HCT116 (cell line): ENCODE results near the gene IL1RAPL1. TPM values are rescaled to one million over a fixed set of nuclear protein-coding genes. Genes with fewer than 3 reads are reported as not detected.

ENCODE experiments used
- ATAC-seq: fragments of 200-7000 bp; cut with Tn5 transposase; 2 replicates; pipeline ENCODE4 v1.9.1; 2020; ENCODE audit warnings: mild to moderate bottlenecking, moderate library complexity
- BruUV-seq: library from RNA; stranded (reverse); fragments of 400-500 nt; replicated peaks from 2 replicates; lab custom pipeline; 2021; lab: Mats Ljungman, UMichigan
- CTCF ChIA-PET: fragments of 300-600 bp; sonication (Branson Sonifier 250); formaldehyde crosslinking; loops from one replicate; lab custom pipeline; 2021; ENCODE audit warnings: antibody characterized with exemption; lab: Charles Lee
- POLR2A ChIA-PET: fragments of 300-600, 350-600 bp; sonication (Branson Sonifier 250); formaldehyde crosslinking; loops from one replicate; lab custom pipeline; 2021; ENCODE audit warnings: antibody characterized with exemption; lab: Charles Lee
- RAD21 ChIA-PET, 2 experiments: fragments of 300-600 bp; sonication (Branson Sonifier 250); formaldehyde crosslinking; loops; one replicate each; lab custom pipeline; 2023; ENCODE audit warnings: low total read pairs in 2 of 2; ENCODE audit not compliant: uncharacterized antibody in 2 of 2, unreplicated experiment in 2 of 2, low non-redundant PET in 1 of 2; lab: Charles Lee
- DNase-seq: peaks from one replicate; pipeline ENCODE4 v3.0.0-alpha.2; 2010; ENCODE audit warnings: low read depth, low spot score
- H2AFZ ChIP-seq: fragments of 200-600 bp; shearing (Covaris generic), sonication (generic); 2 replicates; pipeline ENCODE4 v1.6.1; 2017; ENCODE audit warnings: low read depth, mixed run types, mixed read lengths, antibody characterized with exemption, low read length; ENCODE audit not compliant: poor library complexity, severe bottlenecking
- H3K27ac ChIP-seq: 2 replicates; pipeline ENCODE4 v1.5.1; 2012; ENCODE audit warnings: low read depth, low read length
- H3K27me3 ChIP-seq: fragments of 200-600 bp; sonication (generic); 2 replicates; pipeline ENCODE4 v1.6.1; 2016; ENCODE audit warnings: mixed run types, low read length, mixed read lengths; ENCODE audit not compliant: insufficient read depth
- H3K36me3 ChIP-seq, 2 experiments: fragments of 200-500 bp in 1 of 2; fragments of 200-600 bp in 1 of 2; sonication (Bioruptor generic) in 1 of 2; sonication (generic) in 1 of 2; 2 replicates each; pipeline versions ENCODE4 v1.5.1 to v1.6.1; 2014 to 2016; ENCODE audit warnings: low read length in 2 of 2, inconsistent platforms in 1 of 2, mixed read lengths in 1 of 2, mixed run types in 1 of 2; ENCODE audit not compliant: insufficient read depth in 2 of 2, control insufficient read depth in 1 of 2
- H3K4me1 ChIP-seq, 2 experiments: fragments of 200-600 bp in 1 of 2; sonication (generic) in 1 of 2; 2 replicates each; pipeline versions ENCODE4 v1.5.1 to v1.6.1; 2012 to 2017; ENCODE audit warnings: low read length in 2 of 2, inconsistent platforms in 1 of 2, mild to moderate bottlenecking in 1 of 2, mixed read lengths in 1 of 2, mixed run types in 1 of 2, moderate library complexity in 1 of 2; ENCODE audit not compliant: insufficient read depth in 2 of 2, control insufficient read depth in 1 of 2
- H3K4me2 ChIP-seq: fragments of 200-600 bp; sonication (generic); 2 replicates; pipeline ENCODE4 v1.6.1; 2017; ENCODE audit warnings: mixed run types, low read length, mixed read lengths
- H3K4me3 ChIP-seq, 2 experiments: fragments of 200-600 bp in 1 of 2; sonication (generic) in 1 of 2; replicated peaks in 1 of 2; 2 replicates each; pipeline ENCODE4 v1.5.1; 2011 to 2016; ENCODE audit warnings: low read length in 2 of 2, control low read depth in 1 of 2, low read depth in 1 of 2, mild to moderate bottlenecking in 1 of 2, mixed read lengths in 1 of 2, mixed run types in 1 of 2
- H3K79me2 ChIP-seq: fragments of 200-600 bp; sonication (generic); 2 replicates; pipeline ENCODE4 v1.6.1; 2017; ENCODE audit warnings: mild to moderate bottlenecking, mixed run types, low read length, moderate library complexity, mixed read lengths; ENCODE audit not compliant: insufficient read depth
- H3K9ac ChIP-seq: fragments of 200-600 bp; sonication (generic); 2 replicates; pipeline ENCODE4 v1.6.1; 2016; ENCODE audit warnings: low read length, mixed read lengths
- H3K9me2 ChIP-seq: fragments of 200-600 bp; sonication (generic), shearing (Covaris generic); 2 replicates; pipeline ENCODE4 v1.6.1; 2017; ENCODE audit warnings: mixed run types, mild to moderate bottlenecking, moderate library complexity; ENCODE audit not compliant: insufficient read depth
- H3K9me3 ChIP-seq, 2 experiments: fragments of 200-500 bp in 1 of 2; fragments of 200-600 bp in 1 of 2; sonication (Bioruptor generic) in 1 of 2; sonication (generic) in 1 of 2; 2 replicates each; pipeline ENCODE4 v1.6.1; 2014 to 2017; ENCODE audit warnings: low read length in 2 of 2, mixed read lengths in 2 of 2, inconsistent platforms in 1 of 2, low read depth in 1 of 2, mild to moderate bottlenecking in 1 of 2, mixed run types in 1 of 2, moderate library complexity in 1 of 2; ENCODE audit not compliant: control insufficient read depth in 1 of 2, insufficient read depth in 1 of 2
- H4K20me1 ChIP-seq: fragments of 200-600 bp; sonication (generic), shearing (Covaris generic); 2 replicates; pipeline ENCODE4 v1.6.1; 2017; ENCODE audit warnings: mixed run types, mild to moderate bottlenecking, moderate library complexity; ENCODE audit not compliant: insufficient read depth
- CBX3 ChIP-seq: IDR thresholded peaks from 2 replicates; pipeline ENCODE4 v1.6.1; 2012; ENCODE audit warnings: low read depth
- CEBPB ChIP-seq: IDR thresholded peaks from 2 replicates; pipeline ENCODE4 v1.6.1; 2012; ENCODE audit warnings: low read depth
- EGR1 ChIP-seq: IDR thresholded peaks from 2 replicates; pipeline ENCODE4 v1.6.1; 2012; ENCODE audit warnings: low read depth
- ELF1 ChIP-seq: IDR thresholded peaks from 2 replicates; pipeline ENCODE4 v1.6.1; 2012; ENCODE audit warnings: low read depth, borderline replicate concordance
- FOSL1 ChIP-seq: IDR thresholded peaks from 2 replicates; pipeline ENCODE4 v1.6.1; 2012; ENCODE audit warnings: low read depth
- JUND ChIP-seq: IDR thresholded peaks from 2 replicates; pipeline ENCODE4 v1.6.1; 2012
- POLR2AphosphoS5 ChIP-seq: IDR thresholded peaks from 2 replicates; pipeline ENCODE4 v1.6.1; 2011; ENCODE audit warnings: mild to moderate bottlenecking, low read depth, low read length, moderate library complexity
- RAD21 ChIP-seq: IDR thresholded peaks from 2 replicates; pipeline ENCODE4 v1.6.1; 2012; ENCODE audit warnings: low read depth, mild to moderate bottlenecking
- REST ChIP-seq: IDR thresholded peaks from 2 replicates; pipeline ENCODE4 v1.6.1; 2012; ENCODE audit warnings: low read depth
- SIN3A ChIP-seq: IDR thresholded peaks from 2 replicates; pipeline ENCODE4 v1.6.1; 2012; ENCODE audit warnings: low read depth
- SRF ChIP-seq: IDR thresholded peaks from 2 replicates; pipeline ENCODE4 v1.6.1; 2012; ENCODE audit warnings: low read depth
- TCF7L2 ChIP-seq: IDR thresholded peaks from 2 replicates; pipeline ENCODE4 v1.7.0; 2011; ENCODE audit warnings: borderline replicate concordance, inconsistent platforms; ENCODE audit not compliant: insufficient read depth, insufficient read length; ENCODE audit errors: extremely low read depth
- YY1 ChIP-seq: IDR thresholded peaks from 2 replicates; pipeline ENCODE4 v1.6.1; 2011; ENCODE audit warnings: low read length, low read depth, moderate library complexity, mild to moderate bottlenecking; ENCODE audit not compliant: insufficient replicate concordance; ENCODE audit errors: extremely low read depth
- ZFX ChIP-seq: fragments of 450-650 bp; IDR thresholded peaks from 2 replicates; pipeline ENCODE4 v1.6.1; 2017
- ZNF274 ChIP-seq: fragments of 200-500 bp; sonication (Bioruptor generic); IDR thresholded peaks from 2 replicates; pipeline ENCODE4 v1.6.1; 2014; ENCODE audit warnings: mild to moderate bottlenecking, low read depth, low read length, inconsistent platforms
- intact Hi-C: fragments of 100-400 bp; cut with micrococcal nuclease; formaldehyde crosslinking; loops from 2 replicates; pipeline ENCODE4 v1.10.0; 2022
- total RNA-seq: library from RNA; stranded (reverse); gene quantifications from one replicate; pipeline ENCODE4 v1.2.1, GENCODE V29; 2021; ENCODE audit not compliant: unreplicated experiment
- TF ChIP-seq, protein P1 (sequence below): IDR thresholded peaks from 2 replicates; pipeline ENCODE4 v1.6.1; 2011; ENCODE audit warnings: mild to moderate bottlenecking, low read length, moderate library complexity; ENCODE audit not compliant: insufficient replicate concordance; ENCODE audit errors: extremely low read depth
- TF ChIP-seq, protein P2 (sequence below): IDR thresholded peaks from 2 replicates; pipeline ENCODE4 v1.6.1; 2012
- TF ChIP-seq, protein P3 (sequence below), 3 experiments: fragments of 200-600 bp in 1 of 3; sonication (generic) in 1 of 3; IDR thresholded peaks in 2 of 3; conservative IDR thresholded peaks in 1 of 3; 2 replicates each; pipeline ENCODE4 v1.5.1; 2012 to 2017; ENCODE audit warnings: low read depth in 2 of 3, low read length in 2 of 3, antibody characterized with exemption in 1 of 3, borderline replicate concordance in 1 of 3, control low read depth in 1 of 3, mild to moderate bottlenecking in 1 of 3, mixed read lengths in 1 of 3, mixed run types in 1 of 3, moderate library complexity in 1 of 3; ENCODE audit not compliant: insufficient read depth in 1 of 3

Gene IL1RAPL1
- total RNA-seq, 1 experiment from 2014 or later, result 2.8 TPM

DNA sequence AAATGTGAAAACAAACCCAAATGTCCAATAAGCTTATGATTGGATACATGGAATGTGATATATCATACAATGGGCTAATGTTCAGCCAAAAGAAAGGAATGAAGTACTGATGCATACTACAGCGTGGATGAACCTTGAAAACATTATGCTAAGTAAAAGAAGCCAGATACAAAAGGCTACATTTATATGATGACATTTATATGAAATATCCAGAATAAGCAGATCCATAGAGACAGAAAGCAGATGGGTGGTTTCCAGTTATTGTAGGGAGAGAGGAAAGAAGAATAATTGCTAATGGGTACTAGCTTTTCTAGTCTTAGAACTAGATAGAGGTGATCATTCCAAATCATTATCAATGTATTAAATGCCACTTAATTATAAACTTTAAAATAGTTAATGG, 801.3 kb downstream of the IL1RAPL1 start:
- ChIA-PET CTCF (no interaction called here), POLR2A (no interaction called here), RAD21 (no interaction called here)
- H2AFZ ChIP-seq, result no peak overlapping the region
- no peak for TF ChIP-seq EGR1
- no peak for TF ChIP-seq ZNF274
- no peak for TF ChIP-seq REST
- TF ChIP-seq FOSL1, result no peak
- TF ChIP-seq, protein P1, sequence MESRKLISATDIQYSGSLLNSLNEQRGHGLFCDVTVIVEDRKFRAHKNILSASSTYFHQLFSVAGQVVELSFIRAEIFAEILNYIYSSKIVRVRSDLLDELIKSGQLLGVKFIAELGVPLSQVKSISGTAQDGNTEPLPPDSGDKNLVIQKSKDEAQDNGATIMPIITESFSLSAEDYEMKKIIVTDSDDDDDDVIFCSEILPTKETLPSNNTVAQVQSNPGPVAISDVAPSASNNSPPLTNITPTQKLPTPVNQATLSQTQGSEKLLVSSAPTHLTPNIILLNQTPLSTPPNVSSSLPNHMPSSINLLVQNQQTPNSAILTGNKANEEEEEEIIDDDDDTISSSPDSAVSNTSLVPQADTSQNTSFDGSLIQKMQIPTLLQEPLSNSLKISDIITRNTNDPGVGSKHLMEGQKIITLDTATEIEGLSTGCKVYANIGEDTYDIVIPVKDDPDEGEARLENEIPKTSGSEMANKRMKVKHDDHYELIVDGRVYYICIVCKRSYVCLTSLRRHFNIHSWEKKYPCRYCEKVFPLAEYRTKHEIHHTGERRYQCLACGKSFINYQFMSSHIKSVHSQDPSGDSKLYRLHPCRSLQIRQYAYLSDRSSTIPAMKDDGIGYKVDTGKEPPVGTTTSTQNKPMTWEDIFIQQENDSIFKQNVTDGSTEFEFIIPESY, result no peak
- no peak for TF ChIP-seq YY1
- TF ChIP-seq CEBPB, result no peak
- no peak for TF ChIP-seq CBX3
- no peak for TF ChIP-seq SIN3A
- TF ChIP-seq POLR2AphosphoS5, result no peak
- TF ChIP-seq, protein P2, sequence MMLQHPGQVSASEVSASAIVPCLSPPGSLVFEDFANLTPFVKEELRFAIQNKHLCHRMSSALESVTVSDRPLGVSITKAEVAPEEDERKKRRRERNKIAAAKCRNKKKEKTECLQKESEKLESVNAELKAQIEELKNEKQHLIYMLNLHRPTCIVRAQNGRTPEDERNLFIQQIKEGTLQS, result no peak
- no peak for TF ChIP-seq JUND
- TF ChIP-seq RAD21, result no peak
- TF ChIP-seq SRF, result no peak
- no peak for TF ChIP-seq ZFX
- TF ChIP-seq ELF1, result no peak
- TF ChIP-seq, protein P3, sequence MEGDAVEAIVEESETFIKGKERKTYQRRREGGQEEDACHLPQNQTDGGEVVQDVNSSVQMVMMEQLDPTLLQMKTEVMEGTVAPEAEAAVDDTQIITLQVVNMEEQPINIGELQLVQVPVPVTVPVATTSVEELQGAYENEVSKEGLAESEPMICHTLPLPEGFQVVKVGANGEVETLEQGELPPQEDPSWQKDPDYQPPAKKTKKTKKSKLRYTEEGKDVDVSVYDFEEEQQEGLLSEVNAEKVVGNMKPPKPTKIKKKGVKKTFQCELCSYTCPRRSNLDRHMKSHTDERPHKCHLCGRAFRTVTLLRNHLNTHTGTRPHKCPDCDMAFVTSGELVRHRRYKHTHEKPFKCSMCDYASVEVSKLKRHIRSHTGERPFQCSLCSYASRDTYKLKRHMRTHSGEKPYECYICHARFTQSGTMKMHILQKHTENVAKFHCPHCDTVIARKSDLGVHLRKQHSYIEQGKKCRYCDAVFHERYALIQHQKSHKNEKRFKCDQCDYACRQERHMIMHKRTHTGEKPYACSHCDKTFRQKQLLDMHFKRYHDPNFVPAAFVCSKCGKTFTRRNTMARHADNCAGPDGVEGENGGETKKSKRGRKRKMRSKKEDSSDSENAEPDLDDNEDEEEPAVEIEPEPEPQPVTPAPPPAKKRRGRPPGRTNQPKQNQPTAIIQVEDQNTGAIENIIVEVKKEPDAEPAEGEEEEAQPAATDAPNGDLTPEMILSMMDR (IDR thresholded peaks at IDR 0.05 in 2 of 3, conservative IDR thresholded peaks at IDR 0.05 in 1 of 3; ENCODE audit: borderline replicate concordance in 1 of 3, insufficient read depth in 1 of 3, low read depth in 2 of 3, low read length in 2 of 3), result no peak
- TF ChIP-seq TCF7L2, result no peak
- intact Hi-C loops, result no loop called here
- H3K4me1 ChIP-seq, result no peaks in the 10 kb centered on the region
- no peaks in the 10 kb centered on the region for H4K20me1 ChIP-seq
- no peaks in the 10 kb centered on the region for H3K9me2 ChIP-seq
- no peak overlapping the region for H3K4me3 ChIP-seq
- no TSS peak for BruUV-seq
- no peak for DNase-seq
- H3K9ac ChIP-seq, result no peak overlapping the region
- ATAC-seq, result no peak
- no peak overlapping the region for H3K27ac ChIP-seq
- no peaks in the 10 kb centered on the region for H3K9me3 ChIP-seq
- H3K4me2 ChIP-seq, result no peak overlapping the region
- H3K36me3 ChIP-seq, result no peaks in the 10 kb centered on the region
- no peaks in the 10 kb centered on the region for H3K27me3 ChIP-seq
- no peaks in the 10 kb centered on the region for H3K79me2 ChIP-seq
